GM12892 (cell line): ENCODE data around the gene FAIM2.

ENCODE experiments used
- POLR2A ChIP-seq: IDR thresholded peaks from 2 replicates; pipeline ENCODE4 v1.6.1; 2011; ENCODE audit warnings: low read depth, low read length, control low read depth
- POLR2AphosphoS5 ChIP-seq: IDR thresholded peaks from 2 replicates; pipeline ENCODE4 v1.6.1; 2011; ENCODE audit warnings: low read depth, low read length, control low read depth
- TAF1 ChIP-seq: IDR thresholded peaks from 2 replicates; pipeline ENCODE4 v1.6.1; 2011; ENCODE audit warnings: low read depth, mild to moderate bottlenecking, control low read depth, low read length, borderline replicate concordance

GRCh38 chr12:49892084-49892731 is 11.5 kb downstream of the FAIM2 start:
- TF ChIP-seq TAF1 = no peak
- no peak for TF ChIP-seq POLR2A
- no peak for TF ChIP-seq POLR2AphosphoS5
